Heart left ventricle (tissue), 13 donors: ENCODE measurements around the gene CERS1.

Experiments
- POLR2A ChIP-seq, 2 donors: fragments of 450-650 bp; IDR thresholded peaks; one replicate each; pipeline ENCODE4 v1.6.1; 2017; ENCODE audit warnings: antibody characterized with exemption in 2 of 2, mild to moderate bottlenecking in 2 of 2, moderate library complexity in 2 of 2
- TF ChIP-seq, protein P1 (sequence below), 12 donors: fragments of 200-600 bp; sonication (generic) in 4 of 12; IDR thresholded peaks; one replicate each; pipeline versions ENCODE4 v1.5.0 to v1.8.0; 2018 to 2022; ENCODE audit warnings: antibody characterized with exemption in 12 of 12, mild to moderate bottlenecking in 5 of 12
- donor health status: ischemic (EF 13 %, LVEDD 7.1; RV severe dilation, severe dysfunction).
- donor health status: DM: no; HTN: yes; CAD: no.
- donor health status: DM: no; HTN: no; CAD: no.
- donor health status: ischemic (EF 25% LVEDD 6.9; RV normal size, moderate dysfunction).
- donor health status: ischemic (EF 25% LVEDD 5.7; RV mildly dilated, moderate dysfunction).
- donor health status: ischemic (EF 35%, LVEDD 5.7; RV mildly dilated, moderate dysfunction).
- donor health status: nonischemic (EF 11% LVEDD 7.7; RV severe dilation, severe dysfunction).
- donor health status: DM: yes; HTN: yes; CAD: no.
- donor health status: PGD.
- donor health status: ischemic (EF 29% LVEDD 5.4; RV normal size, mild dysfunction).
- donor health status: nonischemic (EF 23%, LVEDD 6.1; RV moderate dilation, normal function).

DNA sequence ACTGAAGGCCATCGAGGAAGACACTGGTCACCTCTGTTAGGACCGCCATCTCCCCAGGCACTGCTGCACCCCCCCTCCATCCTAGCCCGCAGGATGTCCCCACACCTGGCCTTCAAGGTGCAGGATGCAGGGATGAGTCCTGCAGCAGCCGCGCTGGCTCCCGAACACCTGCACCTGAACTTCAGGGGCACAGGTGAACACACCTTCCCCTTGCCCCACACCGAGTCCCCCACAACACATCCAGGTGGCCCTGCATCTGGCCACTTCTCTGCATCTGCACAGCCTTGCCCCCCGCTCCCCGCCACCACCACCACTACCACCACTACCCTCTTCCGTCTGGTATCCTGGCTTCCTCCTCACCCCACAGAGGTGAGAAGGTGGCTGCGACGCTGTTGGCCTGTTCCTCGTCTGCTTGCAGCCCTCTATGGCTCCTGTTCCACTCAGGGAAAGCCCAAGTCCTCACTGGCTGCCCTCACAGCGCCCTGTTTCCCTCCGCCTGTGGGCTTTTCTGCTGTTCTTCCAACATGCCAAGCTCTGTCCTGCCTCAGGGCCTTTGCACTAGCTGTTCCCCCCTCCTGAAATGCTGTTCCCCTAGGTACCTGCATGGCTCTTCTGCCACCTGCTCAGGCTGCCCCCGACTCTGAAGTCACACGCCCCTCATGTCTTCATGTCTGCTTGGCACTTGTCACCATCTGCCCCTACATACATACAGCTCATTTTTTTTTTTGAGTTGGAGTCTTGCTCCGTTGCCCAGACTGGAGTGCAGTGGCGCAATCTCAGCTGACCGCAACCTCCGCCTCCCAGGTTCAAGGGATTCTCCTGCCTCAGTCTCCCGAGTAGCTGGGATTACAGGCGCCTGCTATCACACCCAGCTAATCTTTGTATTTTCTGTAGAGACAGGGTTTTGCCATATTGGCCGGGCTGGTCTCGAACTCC lies 1.4 kb upstream of the CERS1 start:
- TF ChIP-seq, protein P1, sequence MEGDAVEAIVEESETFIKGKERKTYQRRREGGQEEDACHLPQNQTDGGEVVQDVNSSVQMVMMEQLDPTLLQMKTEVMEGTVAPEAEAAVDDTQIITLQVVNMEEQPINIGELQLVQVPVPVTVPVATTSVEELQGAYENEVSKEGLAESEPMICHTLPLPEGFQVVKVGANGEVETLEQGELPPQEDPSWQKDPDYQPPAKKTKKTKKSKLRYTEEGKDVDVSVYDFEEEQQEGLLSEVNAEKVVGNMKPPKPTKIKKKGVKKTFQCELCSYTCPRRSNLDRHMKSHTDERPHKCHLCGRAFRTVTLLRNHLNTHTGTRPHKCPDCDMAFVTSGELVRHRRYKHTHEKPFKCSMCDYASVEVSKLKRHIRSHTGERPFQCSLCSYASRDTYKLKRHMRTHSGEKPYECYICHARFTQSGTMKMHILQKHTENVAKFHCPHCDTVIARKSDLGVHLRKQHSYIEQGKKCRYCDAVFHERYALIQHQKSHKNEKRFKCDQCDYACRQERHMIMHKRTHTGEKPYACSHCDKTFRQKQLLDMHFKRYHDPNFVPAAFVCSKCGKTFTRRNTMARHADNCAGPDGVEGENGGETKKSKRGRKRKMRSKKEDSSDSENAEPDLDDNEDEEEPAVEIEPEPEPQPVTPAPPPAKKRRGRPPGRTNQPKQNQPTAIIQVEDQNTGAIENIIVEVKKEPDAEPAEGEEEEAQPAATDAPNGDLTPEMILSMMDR (IDR thresholded peaks at IDR 0.05): no peak
- TF ChIP-seq POLR2A (IDR thresholded peaks at IDR 0.05): no peak
